ENCODE results near the gene DYTN.
"Not testable (repeated sequence)": the region's sequence is repeated elsewhere in the genome, so short reads cannot be mapped to it uniquely, and the experiment has no call there.

Gene DYTN

GRCh38 chr2:206718296-206718695, at the start of gene DYTN:
DYTN (minus strand) TSS chr2:206718396; CDS start chr2:206718279, 117 bp downstream.
- no peak for DNase-seq

GRCh38 chr2:206766057-206766930, 48.1 kb upstream of the DYTN start:
- DNase-seq: no peak

- peak; percentile 93 for DNase-seq
Observed at GRCh38 chr2:206765242-206766056, 47.3 kb upstream of the DYTN start, which contains the start of the genes FASTKD2 and MDH1B. FASTKD2 (plus strand) TSS chr2:206765606; CDS start chr2:206766694, 1,088 bp downstream. MDH1B (minus strand) TSS chr2:206765328; CDS start chr2:206765271, 57 bp downstream.

- DNase-seq: no peak
Observed at GRCh38 chr2:206764673-206765241, 46.6 kb upstream of the DYTN start.

- no peak for DNase-seq
Observed at GRCh38 chr2:206756816-206757215, 38.6 kb upstream of the DYTN start.

GRCh38 chr2:206740800-206741199, 22.6 kb upstream of the DYTN start:
- DNase-seq: no peak

GRCh38 chr2:206739271-206739670, 21.1 kb upstream of the DYTN start:
- DNase-seq: no peak

- no peak for DNase-seq
Observed at GRCh38 chr2:206736935-206737334, 18.7 kb upstream of the DYTN start.

- DNase-seq: no peak
Observed at GRCh38 chr2:206733341-206733740, 15.1 kb upstream of the DYTN start.

GRCh38 chr2:206728277-206729199, 10.3 kb upstream of the DYTN start:
- no peak for DNase-seq

GRCh38 chr2:206727287-206727686, 9.1 kb upstream of the DYTN start:
- DNase-seq: no peak

- DNase-seq: no peak
Observed at GRCh38 chr2:206723288-206723687, 5.1 kb upstream of the DYTN start.

GRCh38 chr2:206721256-206721920, 3.2 kb upstream of the DYTN start:
- peak; percentile 54 for DNase-seq

- DNase-seq: no peak
Observed at GRCh38 chr2:206716623-206717022, 1.6 kb downstream of the DYTN start.

GRCh38 chr2:206715183-206715582, 3.0 kb downstream of the DYTN start:
- DNase-seq: not testable (repeated sequence)

- DNase-seq: no peak
Observed at GRCh38 chr2:206713746-206714145, 4.5 kb downstream of the DYTN start.

GRCh38 chr2:206708286-206708685, 9.9 kb downstream of the DYTN start:
- DNase-seq: no peak

- no peak for DNase-seq
Observed at GRCh38 chr2:206707164-206707701, 11.0 kb downstream of the DYTN start.

- DNase-seq: no peak
Observed at GRCh38 chr2:206701952-206702605, 16.1 kb downstream of the DYTN start.

- DNase-seq: no peak
Observed at GRCh38 chr2:206700156-206700555, 18.0 kb downstream of the DYTN start.

GRCh38 chr2:206698811-206699210, 19.4 kb downstream of the DYTN start:
- no peak for DNase-seq
